ENCODE results near the gene SPATA13.

GRCh38 chr13:24220086-24220703, 59.7 kb downstream of the SPATA13 start:
- TF ChIP-seq, protein P1, sequence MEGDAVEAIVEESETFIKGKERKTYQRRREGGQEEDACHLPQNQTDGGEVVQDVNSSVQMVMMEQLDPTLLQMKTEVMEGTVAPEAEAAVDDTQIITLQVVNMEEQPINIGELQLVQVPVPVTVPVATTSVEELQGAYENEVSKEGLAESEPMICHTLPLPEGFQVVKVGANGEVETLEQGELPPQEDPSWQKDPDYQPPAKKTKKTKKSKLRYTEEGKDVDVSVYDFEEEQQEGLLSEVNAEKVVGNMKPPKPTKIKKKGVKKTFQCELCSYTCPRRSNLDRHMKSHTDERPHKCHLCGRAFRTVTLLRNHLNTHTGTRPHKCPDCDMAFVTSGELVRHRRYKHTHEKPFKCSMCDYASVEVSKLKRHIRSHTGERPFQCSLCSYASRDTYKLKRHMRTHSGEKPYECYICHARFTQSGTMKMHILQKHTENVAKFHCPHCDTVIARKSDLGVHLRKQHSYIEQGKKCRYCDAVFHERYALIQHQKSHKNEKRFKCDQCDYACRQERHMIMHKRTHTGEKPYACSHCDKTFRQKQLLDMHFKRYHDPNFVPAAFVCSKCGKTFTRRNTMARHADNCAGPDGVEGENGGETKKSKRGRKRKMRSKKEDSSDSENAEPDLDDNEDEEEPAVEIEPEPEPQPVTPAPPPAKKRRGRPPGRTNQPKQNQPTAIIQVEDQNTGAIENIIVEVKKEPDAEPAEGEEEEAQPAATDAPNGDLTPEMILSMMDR (IDR thresholded peaks at IDR 0.05), result peak in 2 of 3 donors; percentile 81 to 83
- TF ChIP-seq POLR2A (IDR thresholded peaks at IDR 0.05), result no peak
